Stimulated activated CD4-positive, alpha-beta T cell treated with anti-CD3 and anti-CD28 coated beads, Interleukin-12 subunit alpha, Interleukin-12 subunit beta, amount 100 ng/mL, for 48 hours (primary cell): Measurements from ENCODE around the gene RABEP2.
"Not testable (repeated sequence)": the region's sequence is repeated elsewhere in the genome, so short reads cannot be mapped to it uniquely, and the experiment has no call there.

Source experiments
- DNase-seq, 3 donors: peaks; one replicate each; pipeline ENCODE4 v3.0.0-alpha.2; 2020; ENCODE audit warnings: low read depth in 2 of 3, low spot score in 1 of 3

Gene RABEP2

GRCh38 chr16:28904363-28904762 lies 20.7 kb downstream of the RABEP2 start:
- DNase-seq: no peak

GRCh38 chr16:28903344-28904042 lies 21.5 kb downstream of the RABEP2 start:
- DNase-seq: no peak

GRCh38 chr16:28902909-28903308 lies 22.1 kb downstream of the RABEP2 start:
- DNase-seq: no peak

GRCh38 chr16:28901862-28902261 lies 23.2 kb downstream of the RABEP2 start:
- no peak for DNase-seq

- no peak for DNase-seq
Measured at GRCh38 chr16:28900601-28901000, 24.4 kb downstream of the RABEP2 start.

- DNase-seq: no peak
Measured at GRCh38 chr16:28899882-28900590, 25.0 kb downstream of the RABEP2 start.

GRCh38 chr16:28898942-28899341 lies 26.1 kb downstream of the RABEP2 start:
- DNase-seq: no peak

- no peak for DNase-seq
Measured at GRCh38 chr16:28898266-28898665, 26.8 kb downstream of the RABEP2 start.

GRCh38 chr16:28897826-28898225 lies 27.2 kb downstream of the RABEP2 start:
- no peak for DNase-seq

- DNase-seq: no peak
Measured at GRCh38 chr16:28895609-28896008, 29.4 kb downstream of the RABEP2 start.

- no peak for DNase-seq
Measured at GRCh38 chr16:28893291-28893690, 31.7 kb downstream of the RABEP2 start.

GRCh38 chr16:28891964-28892890 lies 32.8 kb downstream of the RABEP2 start:
- no peak for DNase-seq

GRCh38 chr16:28890355-28890754 lies 34.7 kb downstream of the RABEP2 start:
- DNase-seq: not testable (repeated sequence)

GRCh38 chr16:28886945-28887344 lies 38.1 kb downstream of the RABEP2 start:
- no peak for DNase-seq

- DNase-seq: no peak
Measured at GRCh38 chr16:28884045-28884444, 41.0 kb downstream of the RABEP2 start.

GRCh38 chr16:28883221-28883996 lies 41.6 kb downstream of the RABEP2 start:
- DNase-seq: no peak

- DNase-seq: no peak
Measured at GRCh38 chr16:28882551-28883160, 42.4 kb downstream of the RABEP2 start.

GRCh38 chr16:28881565-28881964 lies 43.5 kb downstream of the RABEP2 start:
- DNase-seq: not testable (repeated sequence)

GRCh38 chr16:28880955-28881354 lies 44.1 kb downstream of the RABEP2 start:
- DNase-seq: no peak

- DNase-seq: no peak
Measured at GRCh38 chr16:28880589-28880915, 44.5 kb downstream of the RABEP2 start.
